ENCODE data around the gene HSPA4. TPM values are rescaled to one million over a fixed set of nuclear protein-coding genes. Genes with fewer than 3 reads are reported as not detected.

HSPA4 gene
- total and polyA plus RNA-seq, 2 of the 13 experiments (the other 11 are each of a cell fraction or from before 2014, with no cell fraction given), result 36.6 to 231 TPM

- no peak for TF ChIP-seq ZFP36 (IDR thresholded peaks at IDR 0.05; ENCODE audit: borderline replicate concordance, low read depth, low read length, partially characterized antibody)
- TF ChIP-seq ZFP36L1 (CRISPR knock-in tag; IDR thresholded peaks at IDR 0.05), result peak; percentile 55
- TF ChIP-seq ZNF292 (CRISPR knock-in tag; IDR thresholded peaks at IDR 0.05; ENCODE audit: borderline replicate concordance, low read depth), result peak; percentile 8; the same call in 1 of the 2 replicates
- peak; percentile 29 for TF ChIP-seq JARID2 (CRISPR knock-in tag; IDR thresholded peaks at IDR 0.05; ENCODE audit: insufficient replicate concordance)
- no peak for TF ChIP-seq RFX1 (IDR thresholded peaks at IDR 0.05)
- 0 out of 2 replicates have a peak, but pooled peaks have one; percentile 15 for TF ChIP-seq ZNF44 (CRISPR knock-in tag; IDR thresholded peaks at IDR 0.05)
- no peak for TF ChIP-seq ZNF333 (CRISPR knock-in tag; IDR thresholded peaks at IDR 0.05; ENCODE audit: borderline replicate concordance)
- peak; percentile 89; the same call in 1 of the 2 replicates for TF ChIP-seq THAP9 (CRISPR knock-in tag; IDR thresholded peaks at IDR 0.05; ENCODE audit: borderline replicate concordance)
- TF ChIP-seq HMG20A (CRISPR knock-in tag; IDR thresholded peaks at IDR 0.05; ENCODE audit: borderline replicate concordance), result peak; percentile 39; the same call in 1 of the 2 replicates
- TF ChIP-seq ZNF12 (CRISPR knock-in tag; IDR thresholded peaks at IDR 0.05), result no peak
- peak; percentile 43; the same call in 1 of the 2 replicates for TF ChIP-seq ARNTL (CRISPR knock-in tag; IDR thresholded peaks at IDR 0.05)
- no peak for TF ChIP-seq CHCHD3 (CRISPR knock-in tag; IDR thresholded peaks at IDR 0.05)
- peak; percentile 61 for TF ChIP-seq ZNF451 (CRISPR knock-in tag; IDR thresholded peaks at IDR 0.05)
- TF ChIP-seq ZNF296 (CRISPR knock-in tag; conservative IDR thresholded peaks at IDR 0.05), result no peak; the same call in 1 of the 2 replicates
- TF ChIP-seq ZNF615 (CRISPR knock-in tag; IDR thresholded peaks at IDR 0.05; ENCODE audit: borderline replicate concordance), result no peak
- no peak for TF ChIP-seq ZBTB49 (CRISPR knock-in tag; IDR thresholded peaks at IDR 0.05; ENCODE audit: borderline replicate concordance)
- TF ChIP-seq ZFP36L2 (CRISPR knock-in tag; IDR thresholded peaks at IDR 0.05), result no peak
- peak; percentile 44; the same call in 1 of the 2 replicates for TF ChIP-seq TSC22D2 (CRISPR knock-in tag; IDR thresholded peaks at IDR 0.05; ENCODE audit: borderline replicate concordance)
- TF ChIP-seq TEF (CRISPR knock-in tag; IDR thresholded peaks at IDR 0.05), result peak; percentile 82
Observed at GRCh38 chr5:133051542-133052316, at the start of gene HSPA4 (continued).
